Neutrophil (primary cell): Measurements from ENCODE around the gene BMPR1A.

Experiments
- H3K27ac ChIP-seq: fragments of 200-600 bp; sonication (generic); 2 replicates; pipeline ENCODE4 v1.5.1; 2016; ENCODE audit warnings: mild to moderate bottlenecking, moderate library complexity
- H3K27me3 ChIP-seq: fragments of 200-600 bp; sonication (generic); 2 replicates; pipeline ENCODE4 v1.6.0; 2016; ENCODE audit warnings: mild to moderate bottlenecking
- H3K36me3 ChIP-seq: fragments of 200-600 bp; sonication (generic); 2 replicates; pipeline ENCODE4 v1.5.1; 2017
- H3K4me1 ChIP-seq, 2 experiments: fragments of 200-600 bp in 1 of 2; sonication (generic) in 1 of 2; 1 replicate in 1 of 2; 2 replicates in 1 of 2; pipeline versions ENCODE4 v1.5.1 to v1.6.1; 2013 to 2016; ENCODE audit warnings: low read depth in 1 of 2, low read length in 1 of 2, mild to moderate bottlenecking in 1 of 2, moderate library complexity in 1 of 2; ENCODE audit not compliant: control insufficient read depth in 1 of 2, insufficient read depth in 1 of 2
- H3K4me3 ChIP-seq, 2 experiments: fragments of 200-600 bp in 1 of 2; sonication (generic) in 1 of 2; 1 replicate in 1 of 2; 2 replicates in 1 of 2; pipeline ENCODE4 v1.5.1; 2013 to 2016; ENCODE audit warnings: low read depth in 1 of 2, low read length in 1 of 2, mild to moderate bottlenecking in 1 of 2, moderate library complexity in 1 of 2
- H3K9me3 ChIP-seq: fragments of 200-600 bp; sonication (generic); 2 replicates; pipeline ENCODE4 v1.5.1; 2016
- CTCF ChIP-seq: fragments of 200-600 bp; sonication (generic); IDR thresholded peaks from 2 replicates; pipeline ENCODE4 v1.5.1; 2016; ENCODE audit warnings: antibody characterized with exemption

The BMPR1A gene

GRCh38 chr10:86769991-86770390 lies 13.6 kb downstream of the BMPR1A start:
- H3K27ac ChIP-seq, result no peak overlapping the region
- H3K36me3 ChIP-seq, result no peaks in the 10 kb centered on the region
- no peak overlapping the region for H3K4me3 ChIP-seq
- no peak for TF ChIP-seq CTCF
- no peaks in the 10 kb centered on the region for H3K9me3 ChIP-seq
- H3K4me1 ChIP-seq, result peaks cover 0 to 9% of the 10 kb centered on the region in 2 experiments
- H3K27me3 ChIP-seq, result peaks cover 68% of the 10 kb centered on the region

DNA sequence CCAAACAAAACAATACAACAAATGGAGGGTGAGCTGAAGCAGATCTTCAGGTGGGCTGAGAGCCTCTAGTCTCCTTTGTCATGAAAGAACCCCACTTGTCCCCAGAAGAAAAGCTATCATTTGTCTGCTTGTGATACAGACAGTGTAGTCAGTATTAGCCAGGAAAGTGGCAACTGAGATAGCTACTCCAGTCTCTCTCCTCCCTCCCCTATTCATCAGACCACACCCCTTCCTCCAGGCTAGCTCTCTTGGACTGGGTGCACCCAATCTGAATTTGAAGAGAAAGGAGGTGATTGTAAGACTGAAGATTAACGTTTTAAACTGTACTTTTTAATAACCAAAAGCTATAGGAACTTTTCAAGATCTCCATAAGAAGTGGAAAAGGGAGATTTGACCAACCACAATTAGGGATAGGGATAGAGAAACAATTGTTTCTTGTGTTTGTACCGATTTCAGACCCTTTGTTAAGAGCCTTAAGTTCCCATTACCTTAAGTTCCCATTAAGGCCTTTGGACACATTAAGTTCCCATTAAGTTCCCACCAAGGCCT lies 14.1 kb downstream of the BMPR1A start:
- peaks cover 73% of the 10 kb centered on the region for H3K27me3 ChIP-seq
- no peak for TF ChIP-seq CTCF
- peaks cover 0 to 8% of the 10 kb centered on the region in 2 experiments for H3K4me1 ChIP-seq
- H3K9me3 ChIP-seq, result no peaks in the 10 kb centered on the region
- no peak overlapping the region for H3K27ac ChIP-seq
- no peaks in the 10 kb centered on the region for H3K36me3 ChIP-seq
- no peak overlapping the region for H3K4me3 ChIP-seq

DNA sequence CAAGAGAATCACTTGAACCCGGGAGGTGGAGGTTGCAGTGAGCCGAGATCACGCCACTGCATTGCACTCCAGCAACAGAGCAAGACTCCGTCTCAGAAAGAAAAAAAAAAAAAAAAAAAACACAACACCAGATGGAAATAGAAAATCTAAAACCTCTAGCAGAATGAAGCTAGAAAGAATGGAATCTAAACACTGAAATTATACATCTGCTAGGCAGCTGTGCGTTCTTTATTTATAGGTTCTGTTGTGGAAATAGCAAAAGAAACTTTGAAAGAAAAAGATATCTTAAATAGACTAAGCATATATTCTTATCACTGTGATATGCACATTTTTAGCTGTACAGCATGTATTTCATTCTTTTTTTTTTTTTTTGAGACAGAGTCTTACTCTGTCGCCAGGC lies 17.1 kb downstream of the BMPR1A start:
- no peaks in the 10 kb centered on the region for H3K4me1 ChIP-seq
- TF ChIP-seq CTCF, result no peak
- no peak overlapping the region for H3K4me3 ChIP-seq
- H3K9me3 ChIP-seq, result no peaks in the 10 kb centered on the region
- H3K27ac ChIP-seq, result no peak overlapping the region
- peaks cover 76% of the 10 kb centered on the region for H3K27me3 ChIP-seq
- no peaks in the 10 kb centered on the region for H3K36me3 ChIP-seq

- no peaks in the 10 kb centered on the region for H3K36me3 ChIP-seq
- H3K27ac ChIP-seq, result no peak overlapping the region
- H3K4me3 ChIP-seq, result no peak overlapping the region
- H3K4me1 ChIP-seq, result no peaks in the 10 kb centered on the region
- no peaks in the 10 kb centered on the region for H3K9me3 ChIP-seq
- peaks cover 61% of the 10 kb centered on the region for H3K27me3 ChIP-seq
- no peak for TF ChIP-seq CTCF
Measured at GRCh38 chr10:86775056-86775869, 18.8 kb downstream of the BMPR1A start.

- no peaks in the 10 kb centered on the region for H3K4me1 ChIP-seq
- no peak for TF ChIP-seq CTCF
- no peaks in the 10 kb centered on the region for H3K36me3 ChIP-seq
Measured at GRCh38 chr10:86775870-86776180, 19.4 kb downstream of the BMPR1A start.

More at GRCh38 chr10:86775870-86776180, 19.4 kb downstream of the BMPR1A start:
- Histone ChIP-seq H3K9me3 (no peaks in the 10 kb centered on the region), H3K27me3 (peaks cover 59% of the 10 kb centered on the region), H3K27ac (no peak overlapping the region), H3K4me3 (no peak overlapping the region)
